HG03280 (cell line): Measurements from ENCODE around the gene INVS.
"Not testable (repeated sequence)": the region's sequence is repeated elsewhere in the genome, so short reads cannot be mapped to it uniquely, and the experiment has no call there.

Experiments
- ATAC-seq: cut with Tn5 transposase; IDR thresholded peaks from one replicate; pipeline ENCODE4 v1.9.1; 2021; ENCODE audit warnings: mild to moderate bottlenecking, moderate library complexity; ENCODE audit not compliant: unreplicated experiment

The INVS gene

GRCh38 chr9:100309992-100310391 lies 210.9 kb downstream of the INVS start:
- ATAC-seq = no peak

- ATAC-seq = no peak
These were observed 216.5 kb downstream of the INVS start for GRCh38 chr9:100315561-100315960.

GRCh38 chr9:100317706-100318105 lies 218.7 kb downstream of the INVS start:
- ATAC-seq = no peak

- ATAC-seq = no peak
These were observed 224.0 kb downstream of the INVS start for GRCh38 chr9:100322954-100323536.

GRCh38 chr9:100324594-100325200 lies 225.7 kb downstream of the INVS start:
- ATAC-seq = no peak

- not testable (repeated sequence) for ATAC-seq
These were observed 239.7 kb downstream of the INVS start for GRCh38 chr9:100338736-100339135.

- no peak for ATAC-seq
These were observed 241.2 kb downstream of the INVS start for GRCh38 chr9:100340224-100340623.

GRCh38 chr9:100341889-100342288 lies 242.8 kb downstream of the INVS start:
- ATAC-seq = no peak

GRCh38 chr9:100346836-100347235 lies 247.8 kb downstream of the INVS start:
- ATAC-seq = no peak

- ATAC-seq = no peak
These were observed 251.1 kb downstream of the INVS start for GRCh38 chr9:100350188-100350587.
